GM04503 (cell line): ENCODE results near the gene SLC37A3.
"Not testable (repeated sequence)": the region's sequence is repeated elsewhere in the genome, so short reads cannot be mapped to it uniquely, and the experiment has no call there.

Experiments
- DNase-seq: peaks from one replicate; pipeline ENCODE4 v3.0.0-alpha.2; 2012; ENCODE audit warnings: low read depth

SLC37A3 gene

DNA sequence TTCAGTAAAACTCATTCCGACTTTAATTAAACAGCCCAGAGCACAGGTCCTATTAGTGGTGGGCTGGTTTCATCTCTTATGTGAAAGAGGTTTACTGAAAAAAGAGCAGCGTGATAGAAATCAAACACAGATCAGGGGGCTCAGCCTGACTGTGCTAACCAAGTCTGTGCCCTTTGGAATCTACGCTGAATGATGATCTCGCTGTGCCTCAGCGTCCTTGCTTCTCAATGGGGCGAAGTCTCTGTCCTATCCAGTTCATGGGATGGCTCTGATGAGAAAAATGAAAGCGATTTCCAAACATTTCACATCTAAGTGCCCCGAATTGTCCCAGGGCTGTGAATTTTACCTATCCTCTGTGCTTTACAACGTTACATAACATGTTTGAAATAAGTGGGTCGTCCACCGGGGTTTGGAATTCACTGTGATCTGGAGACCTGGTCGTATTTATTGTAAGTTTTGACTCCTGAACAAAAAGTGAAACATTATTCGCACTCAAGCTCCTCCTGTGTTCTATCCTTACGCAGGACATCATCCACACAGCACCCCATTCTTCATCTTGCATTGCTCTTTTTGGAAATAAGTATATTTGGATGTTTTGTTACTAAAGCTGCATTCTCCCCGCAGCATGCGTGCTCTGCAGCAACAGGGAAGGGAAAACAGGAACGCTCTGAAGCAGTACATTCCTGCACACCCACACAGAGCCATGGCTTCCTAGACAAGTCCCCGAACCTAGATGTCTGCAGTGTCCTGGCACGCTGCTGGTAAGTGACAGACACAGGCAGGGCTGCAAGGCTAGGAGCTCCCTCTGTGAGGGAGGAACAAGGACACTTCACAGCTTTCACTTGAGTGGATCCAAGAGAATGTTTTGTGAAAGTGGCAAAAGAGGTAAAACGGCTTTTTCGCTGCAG is 83.5 kb downstream of the SLC37A3 start:
- no peak for DNase-seq

DNA sequence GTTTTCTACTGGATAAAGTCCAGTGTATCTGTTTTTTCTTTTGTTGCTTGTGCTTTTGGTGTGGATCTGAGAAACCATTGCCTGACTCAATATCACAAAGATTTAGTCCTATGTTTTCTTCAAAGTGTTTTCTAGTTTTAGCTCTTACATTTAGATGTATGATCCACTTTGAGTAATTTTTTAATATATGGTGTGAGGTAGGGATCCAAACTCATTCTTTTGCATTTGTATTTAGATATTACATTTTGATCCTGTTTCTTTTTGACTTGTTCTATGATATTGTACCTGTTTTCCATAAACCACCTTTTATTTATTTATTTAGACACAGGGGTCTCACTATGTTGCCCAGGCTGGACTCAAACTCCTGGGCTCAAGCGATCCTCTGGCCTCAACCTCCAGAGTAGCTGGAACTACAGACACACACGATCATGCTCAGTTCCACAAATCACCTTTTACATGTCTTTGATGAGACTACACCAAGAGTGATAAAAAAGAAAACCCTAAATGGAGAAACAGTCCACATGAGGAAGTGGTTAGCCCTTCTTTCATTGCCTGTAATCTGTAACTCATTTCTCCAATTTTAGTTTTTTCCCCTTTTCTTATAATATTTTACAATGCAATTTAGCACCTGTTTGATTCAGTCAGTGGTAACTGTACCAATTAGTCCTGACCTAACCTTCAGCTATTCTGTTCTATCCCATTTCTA is 86.0 kb downstream of the SLC37A3 start:
- DNase-seq: no peak

DNA sequence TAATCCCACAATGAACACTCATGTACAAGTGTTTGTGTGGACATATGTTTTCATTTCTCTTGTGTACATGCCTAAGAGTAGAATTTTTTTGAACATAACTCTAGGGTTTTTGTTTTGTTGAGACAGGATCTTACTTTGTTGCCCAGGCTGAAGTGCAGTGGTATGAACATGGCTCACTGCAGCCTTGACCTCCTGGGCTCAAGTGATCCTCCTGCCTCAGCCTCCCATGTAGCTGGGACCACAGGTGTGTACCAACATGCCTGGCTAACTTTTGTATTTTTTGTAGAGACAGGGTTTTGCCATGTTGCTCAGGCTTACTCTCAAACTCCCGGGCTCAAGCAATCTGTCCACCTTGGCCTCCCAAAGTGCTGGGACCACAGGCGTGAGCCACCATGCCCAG is 87.2 kb downstream of the SLC37A3 start:
- not testable (repeated sequence) for DNase-seq

DNA sequence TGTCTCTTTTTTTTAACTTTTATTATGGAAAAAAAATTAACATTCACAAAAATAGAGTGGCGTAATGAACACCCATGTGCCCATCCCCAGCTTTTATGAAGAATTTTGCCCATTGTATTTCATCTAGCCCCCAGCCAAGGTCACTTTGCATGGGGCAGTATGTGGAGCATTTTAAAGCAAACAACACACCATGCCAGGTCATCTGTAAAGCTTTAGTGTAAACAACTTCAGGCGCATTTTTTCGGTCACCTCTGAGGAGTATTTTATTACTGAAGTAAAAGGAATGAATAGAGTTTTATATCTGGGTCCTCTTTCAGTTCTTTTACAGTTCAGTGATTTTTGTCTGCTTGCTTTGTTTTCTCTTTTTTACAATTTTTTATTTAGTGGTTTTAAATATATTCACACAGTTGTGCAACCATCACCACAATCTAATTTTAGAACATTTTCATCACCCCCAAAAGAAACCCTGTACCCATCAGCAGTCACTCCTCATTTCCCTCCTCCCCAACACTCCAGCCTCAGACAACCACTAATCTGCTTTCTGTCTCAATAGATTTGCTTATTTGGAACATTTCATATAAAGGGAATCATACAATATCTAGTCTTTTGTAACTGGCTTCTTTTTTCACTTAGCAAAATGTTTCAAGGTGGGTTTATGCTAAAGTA is 87.9 kb downstream of the SLC37A3 start:
- no peak for DNase-seq

DNA sequence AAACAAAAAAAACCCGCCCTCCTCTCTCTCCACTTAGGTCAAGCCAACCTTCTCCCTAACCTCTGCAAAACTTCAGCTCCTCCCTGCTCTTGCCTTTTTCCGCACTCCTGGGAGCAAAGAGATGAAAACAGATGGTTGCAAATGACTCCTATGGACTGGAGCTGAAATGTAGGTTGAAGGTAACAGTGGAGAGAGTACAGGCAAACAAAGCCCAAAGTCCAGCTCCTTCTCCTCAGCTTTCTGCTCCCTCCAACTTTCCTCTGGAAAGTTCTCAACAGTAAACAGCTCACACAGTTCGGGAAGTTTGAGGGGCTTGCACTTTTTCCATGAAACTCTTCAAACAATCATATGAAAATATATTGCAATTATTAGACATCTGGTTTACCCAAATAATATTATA is 90.3 kb downstream of the SLC37A3 start:
- DNase-seq: no peak

DNA sequence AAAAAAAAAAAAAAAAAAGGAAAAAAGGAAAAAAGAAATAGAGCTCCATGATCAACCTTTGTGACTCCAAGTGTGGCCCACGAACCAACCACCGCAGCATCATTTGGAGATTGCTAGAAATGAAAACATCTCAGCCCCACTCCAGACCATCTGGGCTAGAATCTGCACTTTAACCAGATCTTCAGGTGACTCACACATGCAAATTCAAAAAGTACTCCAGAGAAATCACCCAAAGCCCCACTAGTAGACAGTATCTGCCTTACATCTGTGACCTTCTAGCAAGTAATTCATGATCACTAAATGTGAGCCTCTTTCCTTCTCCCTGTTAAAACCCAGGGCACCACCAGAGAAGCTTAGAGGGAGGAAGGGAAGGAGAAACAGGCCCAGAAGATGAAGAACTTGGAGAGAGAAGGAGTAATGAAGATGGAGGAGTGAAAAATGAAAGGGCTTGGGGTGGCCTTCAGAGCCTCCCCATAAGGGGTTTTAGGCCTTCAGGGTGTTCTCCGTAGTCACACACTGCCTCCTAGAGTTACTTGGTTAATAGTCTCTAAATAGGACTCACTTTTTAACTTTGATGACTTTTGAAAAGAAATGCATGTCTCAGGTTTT is 94.0 kb downstream of the SLC37A3 start:
- no peak for DNase-seq

DNA sequence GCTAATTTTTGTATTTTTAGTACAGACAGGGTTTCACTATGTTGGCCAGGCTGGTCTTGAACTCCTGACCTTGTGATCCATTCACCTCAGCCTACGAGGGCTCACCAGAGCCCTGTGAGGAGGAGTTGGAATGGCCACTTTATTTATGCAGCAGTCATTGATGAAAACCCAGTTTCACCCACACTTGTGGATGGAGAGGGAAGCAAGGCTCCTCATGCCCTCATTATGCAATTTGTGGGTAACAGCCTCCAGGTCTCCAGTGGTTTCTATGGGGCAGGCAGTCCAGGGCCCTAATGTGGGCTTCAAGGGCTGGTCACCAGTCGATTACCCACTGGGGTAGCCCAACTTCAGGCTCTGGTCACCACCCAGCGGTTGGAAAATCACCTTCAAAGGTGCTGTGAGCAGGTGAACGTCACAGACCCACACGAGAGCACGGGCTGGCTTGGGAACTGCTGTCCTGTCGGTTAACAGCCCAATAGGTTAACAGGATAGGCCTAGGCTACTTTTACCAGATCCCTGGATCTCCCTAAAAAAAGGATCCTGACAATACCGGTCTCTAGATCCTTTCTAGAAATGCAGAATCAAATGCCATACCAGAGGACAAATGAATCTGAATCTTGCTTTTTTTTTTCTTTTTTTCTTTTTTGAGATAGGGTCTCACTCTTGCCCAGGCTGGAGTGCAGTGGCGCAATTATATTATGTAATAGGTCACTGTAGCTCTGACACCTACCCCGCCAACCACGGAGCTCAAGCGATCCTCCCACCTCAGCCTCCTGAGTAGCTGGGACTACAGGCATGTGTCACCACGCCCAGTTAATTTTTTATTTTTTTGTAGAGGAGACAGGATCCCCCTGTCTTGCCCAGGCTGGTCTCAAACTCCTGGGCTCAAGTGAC is 97.8 kb downstream of the SLC37A3 start:
- DNase-seq: no peak

DNA sequence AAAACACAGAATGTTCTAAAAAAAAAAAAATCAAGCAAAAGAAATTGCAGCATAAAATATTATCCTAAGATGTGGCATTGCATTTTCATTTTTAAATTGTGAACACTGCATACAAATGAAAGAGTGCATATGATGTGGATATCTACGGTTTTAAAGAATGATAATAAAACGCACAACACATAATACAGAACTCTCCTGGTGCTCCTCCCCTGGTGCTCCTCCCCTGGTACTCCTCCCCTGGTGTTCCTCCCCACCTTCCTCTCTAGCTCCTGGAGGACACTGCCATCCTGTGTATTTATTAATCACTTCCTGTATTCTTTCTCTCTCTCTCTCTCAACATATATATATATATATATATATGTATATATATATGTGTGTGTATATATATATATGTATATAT is 100.1 kb downstream of the SLC37A3 start:
- DNase-seq: no peak

DNA sequence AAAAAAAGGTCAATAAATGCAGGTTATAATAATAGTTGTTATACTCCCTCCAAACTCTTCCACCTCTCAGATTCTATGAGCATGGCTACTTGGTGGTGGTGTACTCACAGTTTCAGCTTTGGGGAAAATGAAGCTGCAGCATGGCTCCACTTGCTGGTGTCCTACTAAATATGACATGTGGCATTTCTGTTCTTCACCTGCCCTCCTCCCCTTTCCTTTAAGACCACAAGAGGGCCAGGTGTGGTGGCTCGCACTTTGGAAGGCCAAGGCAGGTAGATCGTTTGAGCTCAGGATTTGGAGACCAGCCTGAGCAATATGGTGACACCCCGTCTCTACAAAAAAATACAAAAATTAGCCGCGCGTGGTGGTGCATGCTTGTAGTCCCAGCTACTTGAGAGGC is 101.1 kb downstream of the SLC37A3 start:
- DNase-seq: no peak

DNA sequence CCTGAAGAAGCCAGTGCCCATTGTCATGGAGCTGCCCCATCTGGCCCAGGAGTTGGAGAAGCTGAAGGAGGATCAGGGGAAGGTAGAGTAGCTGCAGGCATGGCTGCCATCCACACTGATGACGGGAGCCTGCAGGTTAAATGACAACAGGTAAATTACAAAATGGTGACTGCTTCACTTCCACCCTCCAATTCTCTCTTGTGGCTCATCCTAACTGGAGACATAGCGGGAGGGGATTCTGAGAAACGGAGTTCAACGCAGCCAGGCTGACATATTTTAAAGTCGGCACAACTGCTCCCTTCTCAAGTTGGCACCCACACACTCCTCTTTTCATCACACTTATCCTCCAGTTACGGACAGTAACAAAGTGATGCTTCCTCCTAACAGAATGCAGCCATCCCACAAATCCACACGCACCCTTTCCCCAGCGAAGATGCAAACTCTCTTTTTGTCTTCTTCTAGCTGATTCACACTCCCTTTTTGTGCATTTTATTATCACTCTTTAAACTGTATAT is 103.0 kb downstream of the SLC37A3 start:
- DNase-seq: no peak

DNA sequence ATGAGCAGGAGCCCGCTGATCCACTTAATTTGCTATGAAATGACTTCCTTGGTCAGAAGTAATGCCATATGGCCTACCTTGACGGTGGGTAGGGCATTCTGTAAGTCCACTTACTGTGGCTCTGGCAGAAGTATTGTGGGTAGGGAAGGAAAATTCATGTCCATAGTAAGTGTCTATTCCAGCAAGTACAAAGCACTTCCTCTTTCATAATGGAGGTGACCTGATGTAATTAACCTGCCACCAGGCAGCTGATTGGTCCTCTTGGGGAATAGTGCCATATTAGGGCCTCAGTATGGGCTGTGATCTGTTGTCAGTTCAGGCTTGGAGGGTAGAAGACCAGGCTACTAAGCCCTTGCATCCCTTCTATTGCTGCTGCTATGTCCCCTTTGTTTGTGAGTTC is 103.9 kb downstream of the SLC37A3 start:
- DNase-seq: no peak

DNA sequence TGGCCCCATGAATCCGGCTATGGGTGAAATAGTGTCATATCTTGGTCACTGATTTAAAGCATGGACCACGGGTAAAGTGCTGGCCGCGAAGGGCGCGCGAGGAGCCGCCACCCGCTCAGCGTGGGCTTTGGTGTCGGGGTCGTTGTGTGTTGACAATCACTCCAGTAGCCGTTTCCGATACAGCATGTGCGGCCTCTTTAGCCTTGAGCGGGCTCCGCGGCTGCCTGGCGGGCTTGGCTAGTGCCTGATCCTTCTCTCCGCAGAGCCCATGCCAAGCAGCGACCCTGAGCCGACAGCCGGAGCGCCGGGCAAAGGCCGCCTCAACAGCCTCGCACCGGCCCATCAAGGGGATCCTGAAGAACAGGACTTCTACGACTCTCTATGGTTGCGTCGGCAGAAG is 105.9 kb downstream of the SLC37A3 start:
- DNase-seq: no peak

DNA sequence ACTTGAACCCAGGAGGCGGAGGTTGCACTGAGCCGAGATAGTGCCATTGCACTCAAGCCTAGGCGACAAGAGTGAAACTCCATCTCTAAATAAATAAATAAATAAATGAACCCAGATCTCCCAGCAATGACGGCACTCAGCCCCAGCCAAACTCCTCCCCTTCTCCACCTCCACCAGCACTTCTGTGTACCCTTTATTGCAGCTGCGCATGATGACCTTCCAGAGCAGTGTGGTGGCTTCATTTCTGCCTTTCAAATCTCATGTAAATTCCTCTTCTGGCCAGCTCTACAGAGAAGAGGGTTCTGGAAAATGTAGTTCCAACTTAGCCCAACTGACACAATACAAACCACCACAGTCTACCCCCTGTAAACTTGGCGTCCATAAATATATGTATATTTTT is 108.5 kb downstream of the SLC37A3 start:
- DNase-seq: no peak

DNA sequence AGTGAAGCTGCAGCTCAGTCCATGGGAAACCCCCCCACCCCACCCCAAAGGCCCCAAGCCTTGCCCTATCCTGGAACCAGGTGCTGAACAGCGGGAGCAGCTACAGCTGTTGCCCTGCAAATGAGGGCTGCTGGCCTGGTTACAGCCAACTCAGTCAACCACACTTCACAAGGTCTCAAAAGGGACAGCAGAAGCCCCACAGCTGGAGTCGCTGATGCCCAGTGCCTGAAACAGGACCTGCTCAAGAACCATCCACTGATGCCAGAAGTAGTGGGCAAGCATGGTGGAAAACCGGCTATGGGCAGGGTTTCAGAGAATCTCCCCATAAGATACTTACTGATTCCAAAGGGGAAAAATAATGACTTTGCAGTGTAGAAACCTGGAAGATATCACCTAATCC is 110.3 kb downstream of the SLC37A3 start:
- DNase-seq: no peak

DNA sequence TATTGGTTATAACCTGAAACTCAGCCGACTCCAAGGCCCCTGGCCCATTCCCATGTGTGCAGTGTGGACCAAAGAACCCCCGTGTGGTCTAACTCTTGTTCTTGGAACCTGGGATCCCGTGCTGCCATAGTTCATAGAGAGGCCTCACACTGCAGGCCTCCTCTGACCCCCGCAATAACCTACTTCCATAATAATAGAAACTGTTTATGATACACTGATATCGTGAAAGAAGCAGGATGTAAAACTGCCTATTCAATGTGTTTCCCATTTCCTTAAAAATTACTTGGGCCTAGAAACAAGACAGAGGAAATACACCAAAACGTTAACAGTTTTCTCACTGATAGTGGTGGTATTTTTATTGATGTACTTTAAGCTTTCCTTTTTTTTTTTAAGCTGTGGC is 112.4 kb downstream of the SLC37A3 start:
- DNase-seq: no peak

DNA sequence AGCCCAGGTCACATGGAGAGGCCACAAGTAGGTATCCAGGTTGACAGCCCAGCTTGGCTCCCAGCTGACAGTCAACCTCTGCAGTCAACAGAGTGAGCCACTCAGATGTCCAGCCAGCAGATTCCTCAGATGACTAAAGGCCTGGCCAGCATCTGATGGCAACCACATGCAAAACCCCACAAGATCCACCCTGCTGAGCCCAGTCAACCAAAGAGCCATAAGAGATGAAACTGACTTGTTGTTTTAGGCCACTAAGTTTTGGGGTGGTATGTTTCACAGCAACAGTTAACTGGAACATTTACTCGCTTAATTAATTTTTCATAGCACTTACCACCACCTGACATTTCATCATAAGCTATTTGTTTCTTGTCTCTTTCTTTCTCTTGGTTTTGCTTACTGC is 114.3 kb downstream of the SLC37A3 start:
- no peak for DNase-seq
